ENCODE results near the gene ZRANB1.

GRCh38 chr10:124961248-124961570 is 19.3 kb downstream of the ZRANB1 start:
- TF ChIP-seq EZH2phosphoT487 (IDR thresholded peaks at IDR 0.05; ENCODE audit: insufficient read depth, low read depth) (no peak), EZH2 (IDR thresholded peaks at IDR 0.05; ENCODE audit: insufficient read depth, poor library complexity, severe bottlenecking) (no peak)

Measured in GM23248 (cell line).